Lower leg skin (tissue), 3 donors: ENCODE results near the gene DUSP19.
"Not testable (repeated sequence)": the region's sequence is repeated elsewhere in the genome, so short reads cannot be mapped to it uniquely, and the experiment has no call there.

Source experiments
- CTCF ChIP-seq, 3 donors: fragments of 450-650 bp; IDR thresholded peaks; one replicate each; pipeline ENCODE4 v1.5.1; 2016; ENCODE audit warnings: antibody characterized with exemption in 3 of 3, mild to moderate bottlenecking in 3 of 3, moderate library complexity in 2 of 3
- POLR2A ChIP-seq, 2 donors: fragments of 450-650 bp; IDR thresholded peaks; one replicate each; pipeline ENCODE4 v1.6.1; 2016 to 2017; ENCODE audit warnings: antibody characterized with exemption in 2 of 2, mild to moderate bottlenecking in 1 of 2, moderate library complexity in 1 of 2

GRCh38 chr2:183047486-183048125 lies 30.9 kb upstream of the DUSP19 start:
- not testable (repeated sequence) for TF ChIP-seq CTCF, POLR2A (IDR thresholded peaks at IDR 0.05)
